Measurements from ENCODE around the gene RLBP1. TPM values are rescaled to one million over a fixed set of nuclear protein-coding genes. Genes with fewer than 3 reads are reported as not detected.

The RLBP1 gene
- polyA plus RNA-seq, 3 donors = not detected

DNA sequence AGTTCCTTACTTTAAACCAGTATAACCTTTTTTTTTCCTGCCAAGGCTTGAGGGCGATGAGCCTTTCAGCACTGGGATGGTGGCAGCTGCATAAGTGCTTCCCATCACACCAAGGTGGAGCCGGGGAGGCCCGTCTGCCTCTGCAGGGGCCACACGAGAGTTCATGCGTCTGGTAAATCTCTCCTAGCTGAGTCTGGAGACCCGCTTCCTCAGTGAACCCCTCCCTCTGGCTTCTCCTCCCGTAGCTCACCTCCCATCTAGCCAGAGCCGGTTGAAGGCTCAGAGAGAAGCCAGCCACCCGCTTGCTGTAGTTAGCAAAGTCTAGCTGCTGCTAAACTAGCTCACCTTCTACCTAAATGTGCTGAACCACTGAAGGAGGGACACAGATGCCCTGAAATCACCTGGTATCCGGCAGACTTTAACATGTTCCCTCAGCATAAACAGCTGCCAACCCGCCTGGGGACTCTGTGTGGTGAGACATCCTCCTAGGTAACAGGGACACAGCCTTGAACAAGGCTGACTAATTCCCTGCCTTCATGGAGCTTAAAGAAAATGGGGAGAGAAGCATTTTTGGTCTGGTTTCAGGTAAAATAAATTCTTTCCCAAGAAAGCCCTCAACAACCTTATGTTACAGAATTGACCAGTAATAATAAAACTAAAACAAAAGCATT lies 42.9 kb downstream of the RLBP1 start:
- no peak for DNase-seq

DNA sequence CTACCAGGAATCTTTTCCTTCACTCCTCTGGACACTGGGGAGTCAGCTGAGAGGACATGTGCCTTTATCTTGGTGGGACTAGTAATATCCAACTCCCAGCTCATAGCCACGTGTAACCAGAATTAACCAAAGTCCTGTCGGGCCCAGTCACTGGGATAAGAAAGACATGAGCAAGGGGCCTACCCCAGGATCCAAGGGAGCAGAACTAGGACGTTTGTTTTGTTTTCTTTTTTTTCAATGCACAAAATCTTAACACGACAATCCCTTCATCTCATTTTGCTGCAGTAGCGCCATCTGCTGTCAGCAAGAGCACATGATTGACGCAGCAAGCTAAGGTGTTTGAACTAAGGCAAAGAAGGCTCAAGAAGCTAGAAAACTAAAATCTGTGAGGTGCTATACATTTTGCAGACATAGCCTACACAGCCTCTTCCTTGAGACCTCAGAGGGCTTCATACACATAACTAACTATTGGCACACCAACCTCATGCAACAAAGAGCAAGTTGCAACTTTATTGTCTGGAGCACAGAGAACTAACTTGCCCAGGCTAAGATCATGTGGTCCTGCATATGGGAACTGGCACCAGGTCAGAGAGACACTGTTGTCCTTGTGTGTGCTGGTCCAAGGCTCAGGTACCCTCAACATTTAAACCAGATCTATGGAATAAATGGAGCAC lies 43.6 kb downstream of the RLBP1 start:
- peak; percentile 76 for DNase-seq

DNA sequence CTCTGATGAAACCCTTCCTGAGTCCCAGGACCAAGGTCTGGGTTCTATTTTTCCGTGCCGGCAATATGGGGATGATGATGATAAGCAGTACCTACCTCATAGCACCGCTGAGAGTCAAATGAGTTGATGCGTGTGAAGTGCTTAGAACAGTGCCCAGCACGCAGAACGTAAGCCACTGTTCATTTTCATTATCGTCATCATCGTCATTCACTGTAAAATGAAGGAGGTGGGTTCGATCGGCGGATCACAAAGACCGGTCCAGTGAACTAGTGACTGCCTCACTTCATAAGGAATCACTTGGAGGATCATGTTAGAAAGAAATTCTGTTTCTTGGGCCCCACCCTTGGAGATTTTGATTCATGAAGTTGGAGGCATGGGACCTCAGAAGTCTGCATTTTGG lies 44.3 kb downstream of the RLBP1 start:
- DNase-seq = no peak

DNA sequence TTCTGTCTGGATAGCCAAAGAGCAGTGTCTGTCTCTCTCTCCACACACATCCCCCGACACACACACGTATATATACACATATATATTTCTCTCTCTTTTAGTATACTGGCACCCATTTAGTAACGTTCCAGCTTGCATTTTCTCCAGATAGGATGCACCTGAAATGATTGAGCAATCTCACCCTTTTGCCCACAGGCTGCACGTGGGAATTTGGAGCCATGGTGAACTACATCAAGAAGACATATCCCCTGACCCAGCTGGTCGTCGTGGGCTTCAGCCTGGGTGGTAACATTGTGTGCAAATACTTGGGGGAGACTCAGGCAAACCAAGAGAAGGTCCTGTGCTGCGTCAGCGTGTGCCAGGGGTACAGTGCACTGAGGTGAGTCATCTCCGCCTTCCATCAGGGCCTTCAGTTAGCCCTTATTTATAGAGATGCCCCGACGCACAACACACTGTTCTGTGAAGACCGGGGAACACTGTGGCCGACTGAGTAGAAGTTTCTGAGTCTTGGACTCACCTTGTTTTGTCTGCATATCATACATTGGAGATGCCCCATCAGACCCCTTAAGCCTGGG lies 45.7 kb downstream of the RLBP1 start:
- no peak for DNase-seq

DNA sequence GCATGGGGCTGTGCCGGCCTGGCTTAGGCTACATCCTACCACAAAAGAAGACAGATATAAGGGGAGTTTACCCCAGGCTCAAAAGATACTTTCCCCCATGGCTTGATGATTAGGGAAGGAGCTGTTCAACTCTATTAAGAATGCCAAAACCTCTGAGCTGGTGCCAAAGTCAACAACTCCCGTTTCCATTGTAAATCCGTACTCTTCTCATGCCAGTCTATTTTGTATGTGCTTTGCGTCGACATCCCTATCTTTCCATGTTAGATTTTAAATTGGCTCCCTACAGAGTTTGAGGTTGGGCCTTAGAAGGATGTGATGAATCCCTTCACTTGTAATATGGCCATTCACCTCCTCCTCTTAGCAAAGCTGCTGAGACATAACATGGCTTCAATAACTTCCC lies 46.9 kb downstream of the RLBP1 start:
- DNase-seq = no peak

DNA sequence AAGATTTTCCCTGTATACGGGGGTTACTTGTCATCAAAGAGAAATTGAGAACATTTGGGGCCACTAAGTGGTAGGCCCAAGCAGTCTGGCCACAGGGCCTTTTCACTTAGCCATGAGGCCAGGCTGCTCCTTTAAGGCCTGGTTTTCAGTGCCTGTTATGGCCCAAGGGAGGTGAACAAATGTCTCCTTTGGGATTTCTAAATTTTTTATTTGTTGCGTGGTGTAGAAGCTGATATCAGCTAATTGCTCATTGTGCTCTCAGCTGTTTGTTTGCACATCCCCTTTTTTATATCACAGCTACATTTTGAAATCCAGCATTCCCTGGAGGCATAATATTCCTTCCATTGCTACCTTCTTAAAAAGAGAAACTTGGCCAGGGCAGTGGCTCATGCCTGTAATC lies 48.5 kb downstream of the RLBP1 start:
- no peak for DNase-seq

DNA sequence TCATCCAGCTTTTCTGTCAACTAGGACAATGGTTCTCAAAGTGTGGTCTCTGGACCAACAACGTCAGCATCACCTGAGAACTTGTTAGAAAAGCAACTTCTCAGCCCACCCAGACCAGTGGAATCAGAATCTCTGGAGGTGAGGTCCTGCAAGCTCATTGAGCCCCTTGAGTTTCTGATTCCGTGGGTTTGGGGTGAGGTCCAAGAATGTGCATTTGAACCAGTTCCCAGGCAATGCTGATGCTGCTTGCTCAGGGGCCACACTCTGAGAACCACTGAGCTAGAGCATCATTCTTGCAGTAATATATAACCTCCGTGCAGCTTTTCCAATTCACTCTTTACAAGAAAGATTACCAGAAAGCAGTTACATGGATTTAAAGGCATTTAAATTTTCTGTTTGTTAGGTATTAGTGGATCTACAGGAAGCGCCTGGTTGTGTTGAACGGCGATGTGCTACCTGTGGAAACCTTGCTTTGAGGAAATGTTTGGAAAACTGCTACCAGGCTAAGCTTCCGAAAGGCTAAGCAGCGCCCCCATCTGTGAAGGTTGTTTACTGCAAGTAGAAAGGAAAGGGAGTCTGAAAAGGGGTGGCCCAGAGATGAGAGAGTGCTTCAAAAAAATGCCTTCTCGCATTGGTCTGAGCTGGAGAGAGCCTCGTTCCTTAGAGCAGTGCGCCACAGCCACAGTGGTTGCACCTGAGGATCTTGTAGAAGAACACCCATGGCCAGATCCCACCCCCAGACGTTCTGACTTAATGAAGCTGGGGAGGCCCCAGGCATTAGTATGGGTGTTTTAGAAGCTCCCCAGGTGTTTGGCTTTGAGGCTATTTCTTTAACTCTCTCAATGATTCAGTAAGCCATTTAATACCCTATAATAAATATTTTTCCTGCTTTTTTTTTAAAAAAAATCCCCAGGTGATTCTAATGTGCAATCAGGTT lies 50.0 kb downstream of the RLBP1 start:
- DNase-seq = no peak

DNA sequence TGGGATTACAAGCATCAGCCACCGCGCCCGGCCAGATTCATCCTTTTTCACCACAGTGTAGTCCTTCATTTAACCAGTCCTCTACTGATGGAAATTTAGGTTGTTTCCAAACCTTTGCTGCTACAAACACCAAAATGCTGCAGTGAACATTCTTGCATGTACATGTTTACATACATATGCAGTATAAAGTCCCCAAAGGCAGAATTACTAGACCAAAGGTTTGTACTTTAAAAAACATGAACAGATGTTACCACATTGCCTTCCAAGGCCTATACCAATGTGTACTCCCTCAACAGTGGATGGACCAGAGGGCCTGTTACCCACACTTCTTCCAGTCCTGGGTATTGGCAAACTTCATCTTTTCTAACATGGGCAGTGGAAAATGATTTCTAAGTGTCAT lies 51.0 kb downstream of the RLBP1 start:
- no peak for DNase-seq

DNA sequence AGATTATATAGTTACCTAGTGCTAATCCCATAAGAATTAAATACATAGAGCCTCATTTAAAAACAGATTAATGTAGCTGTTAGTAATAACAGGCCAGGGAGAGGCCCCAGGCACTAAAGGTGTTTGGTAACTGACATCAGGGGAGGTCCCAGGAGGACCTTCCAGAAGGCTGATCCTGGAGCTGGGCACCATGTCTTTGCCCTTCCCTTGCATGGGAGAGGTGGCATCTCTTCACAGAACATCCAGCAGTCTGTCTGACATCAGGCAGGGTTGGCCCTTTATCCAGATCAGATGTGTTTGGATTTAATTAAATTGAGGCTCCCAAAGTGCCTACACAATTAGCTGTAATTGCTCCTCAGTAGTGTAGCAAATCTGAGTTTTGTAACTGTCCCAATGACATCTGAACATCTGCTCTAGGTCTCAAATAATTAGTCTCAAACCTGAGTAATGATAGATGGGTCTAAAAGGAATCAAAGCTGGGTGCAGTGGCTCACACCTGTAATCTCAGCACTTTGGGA lies 53.0 kb downstream of the RLBP1 start:
- DNase-seq = no peak

DNA sequence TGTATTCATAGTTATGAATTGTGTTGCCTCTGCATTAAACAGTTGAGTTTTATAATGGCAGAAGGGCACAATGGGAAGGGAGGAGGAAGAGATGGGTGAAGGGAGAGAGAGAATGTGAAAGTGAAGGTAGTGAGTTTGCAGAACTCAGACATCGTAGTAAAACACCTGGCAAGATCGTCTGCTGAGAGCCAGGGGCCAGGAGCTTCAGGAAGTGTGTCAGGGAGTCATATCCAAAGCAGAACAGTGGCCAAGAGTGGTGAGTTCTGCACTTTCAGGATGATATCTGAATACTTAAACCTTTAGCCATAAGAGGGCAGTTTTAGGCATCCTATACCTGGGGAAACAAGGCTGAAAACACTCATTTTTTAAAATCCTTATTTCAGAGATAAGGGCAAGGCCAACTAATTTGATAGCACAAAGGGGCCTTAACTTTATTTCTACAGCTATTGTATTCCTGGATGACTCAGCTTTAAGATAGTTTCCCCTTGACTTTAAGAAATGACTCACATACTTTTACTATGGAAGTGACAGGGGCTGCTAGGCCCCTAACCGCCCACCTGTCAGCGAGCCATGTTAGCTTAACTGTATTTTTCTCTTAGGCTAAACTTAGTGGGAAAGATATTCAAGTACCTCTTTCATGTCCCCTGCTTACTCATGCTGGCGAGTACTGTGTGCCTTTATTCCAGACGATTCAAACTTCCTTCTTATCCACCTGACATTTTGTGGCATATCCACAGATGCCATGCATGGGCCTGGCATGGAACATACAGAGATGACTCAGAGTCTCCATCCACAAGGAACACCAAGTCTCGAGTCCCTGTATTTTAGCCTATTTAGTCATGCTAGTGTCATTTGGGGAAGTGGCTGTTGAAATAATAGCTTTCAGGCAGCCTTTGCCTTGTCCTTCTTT lies 53.9 kb downstream of the RLBP1 start:
- no peak for DNase-seq

DNA sequence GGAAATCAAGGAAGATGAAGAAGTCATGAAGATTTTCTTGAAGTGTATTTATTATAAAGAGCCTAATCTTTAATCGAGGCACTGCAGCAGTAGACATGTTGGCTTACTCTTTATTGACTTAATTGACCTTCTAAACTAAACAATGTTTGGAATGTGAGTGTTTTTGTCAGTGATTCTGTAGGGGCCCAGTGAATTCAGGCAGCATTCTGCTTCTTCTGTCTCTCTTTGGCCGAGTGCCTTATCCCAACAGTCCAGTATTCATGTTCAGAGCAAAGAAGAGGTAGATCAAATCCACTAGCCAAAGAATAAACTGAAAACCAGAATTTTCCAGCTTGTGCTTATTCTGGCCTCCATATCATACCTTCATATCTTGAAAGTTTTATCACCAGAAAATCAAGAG lies 55.7 kb downstream of the RLBP1 start:
- no peak for DNase-seq

DNA sequence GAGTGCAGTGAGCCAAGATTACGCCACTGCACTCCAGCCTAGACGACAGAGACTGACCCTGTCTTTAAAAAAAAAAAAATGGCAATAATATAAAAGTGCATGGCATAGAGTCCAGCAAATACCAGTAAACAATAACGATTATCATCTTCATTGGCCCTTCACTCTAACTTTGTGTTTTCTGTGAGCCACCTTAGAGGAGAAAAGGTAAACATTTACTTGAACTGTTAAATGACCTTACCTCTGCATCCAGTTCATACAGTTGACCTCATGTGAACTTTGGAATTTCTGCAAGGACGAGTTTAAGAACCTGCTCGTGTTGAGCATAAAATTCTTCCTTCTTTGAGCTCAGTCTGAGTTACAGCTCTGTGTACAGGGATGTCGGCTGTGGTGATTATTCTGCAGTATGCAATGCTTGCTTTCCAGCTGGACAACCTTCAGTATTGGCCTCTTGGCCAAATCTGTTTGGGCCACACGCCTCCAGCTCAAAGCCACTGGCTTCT lies 56.6 kb downstream of the RLBP1 start:
- DNase-seq = no peak

DNA sequence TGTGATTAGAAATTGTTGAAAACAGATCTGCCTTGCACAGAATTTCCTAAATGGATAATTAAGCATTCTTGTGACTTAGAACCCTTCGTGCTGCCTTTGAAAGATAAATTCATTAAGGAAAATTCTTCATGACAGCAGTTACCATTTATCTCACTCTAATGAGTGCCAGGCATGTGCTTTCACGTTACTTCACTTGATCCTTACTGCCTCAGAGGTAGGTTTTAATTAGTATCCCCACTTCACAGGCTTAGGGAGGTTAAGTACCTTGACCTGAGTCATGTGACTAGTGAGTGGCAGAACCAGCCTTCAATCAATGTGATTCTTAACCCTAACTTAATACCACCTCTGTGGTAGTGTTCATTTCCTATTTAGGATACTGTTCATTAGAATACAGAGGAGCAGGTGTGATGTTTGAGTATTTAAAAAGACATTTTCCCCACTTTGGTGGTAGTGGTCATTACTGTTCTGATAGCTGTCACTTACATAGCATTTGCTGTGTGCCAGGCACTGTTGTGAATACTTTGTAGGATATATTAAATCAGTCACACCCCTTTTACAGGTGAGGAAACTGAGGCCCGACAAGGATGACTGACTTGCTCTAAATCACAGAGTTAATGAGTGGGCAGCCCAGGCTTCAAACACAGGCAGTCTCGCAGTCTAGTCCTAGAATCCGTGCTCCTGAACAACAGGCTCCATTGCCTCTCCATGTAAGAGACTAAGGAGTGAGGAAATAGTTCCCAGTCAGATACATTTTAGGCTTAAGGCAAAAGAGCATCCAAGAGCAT lies 57.9 kb downstream of the RLBP1 start:
- no peak for DNase-seq

DNA sequence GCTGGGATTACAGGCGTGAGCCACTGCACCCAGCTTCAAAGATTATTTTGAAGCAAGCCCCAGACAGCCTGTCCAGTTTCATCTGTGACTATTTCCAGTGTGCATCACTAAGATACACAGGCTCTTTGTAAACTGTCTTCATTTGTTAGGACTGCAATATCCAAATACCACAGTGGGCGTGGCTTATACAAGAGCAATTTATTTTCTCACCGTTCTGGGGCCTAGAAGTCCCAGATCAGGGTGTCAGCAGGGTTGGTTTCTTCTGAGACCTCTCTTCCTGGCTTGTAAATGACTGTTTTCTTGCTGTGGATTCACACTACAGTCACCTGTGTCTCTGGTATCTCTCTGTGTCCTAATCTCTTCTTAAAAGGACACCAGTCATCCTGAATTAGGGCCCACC lies 59.7 kb downstream of the RLBP1 start:
- DNase-seq = no peak

Other genes with a start within 250 kb of the RLBP1 start
- gene ABHD2, start 133.1 kb downstream of the RLBP1 start, polyA plus RNA-seq (ENCODE audit: insufficient read length in 3 of 3) = 10 to 100 TPM; 26.5 to 31.7 (median 29.0) TPM
- gene FANCI, start 22.4 kb upstream of the RLBP1 start, polyA plus RNA-seq (ENCODE audit: insufficient read length in 3 of 3) = 10 to 100 TPM; 34.9 to 39.4 (median 35.5) TPM
- 10 to 100 TPM; 54.4 to 61.0 (median 55.6) TPM for gene POLG, start 113.2 kb upstream of the RLBP1 start, polyA plus RNA-seq (ENCODE audit: insufficient read length in 3 of 3)